Chondrocyte (in vitro differentiated cells): Measurements from ENCODE around the gene KIF26B. TPM values are rescaled to one million over a fixed set of nuclear protein-coding genes. Genes with fewer than 3 reads are reported as not detected.

Source experiments
- DNase-seq: peaks from one replicate; pipeline ENCODE4 v3.0.0; 2021; ENCODE audit warnings: mixed read lengths, low spot score
- H3K27ac Mint-ChIP-seq: one replicate; pipeline ENCODE4 v1.8.0; 2021; ENCODE audit warnings: mild to moderate bottlenecking, moderate library complexity, mixed read lengths; ENCODE audit not compliant: unreplicated experiment
- H3K27me3 Mint-ChIP-seq: 2 replicates; pipeline ENCODE4 v1.8.0; 2021; ENCODE audit warnings: low read depth, mixed read lengths
- H3K36me3 Mint-ChIP-seq: 2 replicates; pipeline ENCODE4 v1.8.0; 2021; ENCODE audit warnings: low read depth, mixed read lengths
- H3K4me1 Mint-ChIP-seq: 2 replicates; pipeline ENCODE4 v1.8.0; 2021; ENCODE audit warnings: low read depth, mild to moderate bottlenecking, mixed read lengths
- H3K4me3 Mint-ChIP-seq: one replicate; pipeline ENCODE4 v1.8.0; 2021; ENCODE audit warnings: mild to moderate bottlenecking, moderate library complexity, mixed read lengths; ENCODE audit not compliant: unreplicated experiment
- H3K9me3 Mint-ChIP-seq: 2 replicates; pipeline ENCODE4 v1.8.0; 2021; ENCODE audit warnings: low read depth, mixed read lengths
- CTCF ChIP-seq: fragments of 200-600 bp; sonication (generic); IDR thresholded peaks from 2 replicates; pipeline ENCODE4 v1.5.0; 2021; ENCODE audit warnings: antibody characterized with exemption, mild to moderate bottlenecking, moderate library complexity
- total RNA-seq: library from RNA; stranded (reverse); gene quantifications from 3 replicates; pipeline ENCODE4 v1.2.1, GENCODE V29; 2021

Gene KIF26B
- total RNA-seq, 1 donor from 2014 or later: 47.0 TPM

- no peak for TF ChIP-seq CTCF
- H3K4me3 Mint-ChIP-seq: no peak overlapping the region
- H3K4me1 Mint-ChIP-seq: no peaks in the 10 kb centered on the region
- no peaks in the 10 kb centered on the region for H3K27me3 Mint-ChIP-seq
- no peak for DNase-seq
- H3K27ac Mint-ChIP-seq: no peak overlapping the region
- H3K36me3 Mint-ChIP-seq: peaks cover 22% of the 10 kb centered on the region
- H3K9me3 Mint-ChIP-seq: no peaks in the 10 kb centered on the region
Observed at GRCh38 chr1:245544236-245544635, 389.5 kb downstream of the KIF26B start.

- Mint-ChIP-seq H3K4me3 (no peak overlapping the region), H3K27ac (no peak overlapping the region), H3K9me3 (no peaks in the 10 kb centered on the region), H3K27me3 (no peaks in the 10 kb centered on the region), H3K36me3 (peaks cover 14% of the 10 kb centered on the region), H3K4me1 (peaks cover 4% of the 10 kb centered on the region)
- TF ChIP-seq CTCF: no peak
- DNase-seq: no peak
Observed at GRCh38 chr1:245546875-245547274, 392.1 kb downstream of the KIF26B start.

GRCh38 chr1:245549996-245550719 is 395.4 kb downstream of the KIF26B start:
- Mint-ChIP-seq H3K27ac (no peak overlapping the region), H3K36me3 (peaks cover 5% of the 10 kb centered on the region), H3K4me1 (peaks cover 4% of the 10 kb centered on the region), H3K27me3 (no peaks in the 10 kb centered on the region), H3K4me3 (no peak overlapping the region), H3K9me3 (no peaks in the 10 kb centered on the region)
- no peak for DNase-seq
- TF ChIP-seq CTCF: no peak

GRCh38 chr1:245550720-245551043 is 395.9 kb downstream of the KIF26B start:
- H3K4me3 Mint-ChIP-seq: no peak overlapping the region
- no peak for DNase-seq
- peak overlapping the region; percentile 54 for H3K27ac Mint-ChIP-seq
- H3K27me3 Mint-ChIP-seq: no peaks in the 10 kb centered on the region
- no peaks in the 10 kb centered on the region for H3K9me3 Mint-ChIP-seq
- peaks cover 4% of the 10 kb centered on the region for H3K4me1 Mint-ChIP-seq
- TF ChIP-seq CTCF: no peak
- H3K36me3 Mint-ChIP-seq: peaks cover 5% of the 10 kb centered on the region

GRCh38 chr1:245551536-245551935 is 396.8 kb downstream of the KIF26B start:
- TF ChIP-seq CTCF: no peak
- no peaks in the 10 kb centered on the region for H3K9me3 Mint-ChIP-seq
- H3K4me1 Mint-ChIP-seq: peaks cover 4% of the 10 kb centered on the region
- no peaks in the 10 kb centered on the region for H3K27me3 Mint-ChIP-seq
- H3K4me3 Mint-ChIP-seq: no peak overlapping the region
- DNase-seq: peak; percentile 56
- peaks cover 5% of the 10 kb centered on the region for H3K36me3 Mint-ChIP-seq
- H3K27ac Mint-ChIP-seq: no peak overlapping the region
